Peyer's patch (tissue), 4 donors: ENCODE data around the gene DCST1.

Experiments used
- POLR2A ChIP-seq, 2 donors: fragments of 450-650 bp; IDR thresholded peaks; one replicate each; pipeline ENCODE4 v1.5.1; 2017; ENCODE audit warnings: antibody characterized with exemption in 2 of 2, mild to moderate bottlenecking in 2 of 2, moderate library complexity in 2 of 2
- TF ChIP-seq, protein P1 (sequence below), 6 experiments: fragments of 450-650 bp in 4 of 6; fragments of 200-600 bp in 2 of 6; sonication (generic) in 1 of 6; IDR thresholded peaks; one replicate each; pipeline ENCODE4 v1.5.1; 2017 to 2019; ENCODE audit warnings: antibody characterized with exemption in 6 of 6, mild to moderate bottlenecking in 3 of 6, moderate library complexity in 1 of 6

DNA sequence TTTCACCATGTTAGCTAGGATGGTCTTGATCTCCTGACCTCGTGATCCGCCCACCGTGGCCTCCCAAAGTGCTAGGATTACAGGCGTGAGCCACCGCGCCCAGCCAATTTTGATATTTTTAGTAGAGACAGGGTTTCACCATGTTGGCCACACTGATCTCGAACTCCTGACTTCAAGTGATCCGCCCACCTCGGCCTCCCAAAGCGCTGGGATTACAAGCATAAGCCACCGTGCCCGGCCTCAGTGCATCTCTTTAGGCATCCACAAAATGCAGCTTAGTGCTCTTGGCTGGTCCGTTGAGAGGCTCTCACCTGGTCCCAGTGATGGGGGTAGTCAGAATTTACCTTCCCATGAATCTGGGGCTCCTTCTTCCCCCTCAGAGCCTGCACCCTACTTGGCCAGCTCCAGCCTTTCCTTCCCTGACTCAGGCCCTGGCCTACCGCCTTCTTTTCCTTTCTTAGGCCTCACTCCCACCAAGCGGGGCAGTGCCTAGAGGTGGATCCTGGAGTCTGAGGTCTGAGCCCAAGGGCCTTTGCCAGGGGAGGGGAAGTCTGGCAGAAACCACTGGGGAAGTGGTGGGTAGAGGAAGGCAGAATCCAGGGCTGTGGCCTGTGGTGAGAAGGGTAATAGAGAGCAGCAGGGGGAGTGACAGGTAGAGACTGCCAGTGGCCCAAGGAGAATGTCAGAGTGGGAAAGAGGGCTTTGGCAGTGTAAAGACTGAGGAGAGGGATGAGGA is 36.5 kb upstream of the DCST1 start:
- TF ChIP-seq, protein P1, sequence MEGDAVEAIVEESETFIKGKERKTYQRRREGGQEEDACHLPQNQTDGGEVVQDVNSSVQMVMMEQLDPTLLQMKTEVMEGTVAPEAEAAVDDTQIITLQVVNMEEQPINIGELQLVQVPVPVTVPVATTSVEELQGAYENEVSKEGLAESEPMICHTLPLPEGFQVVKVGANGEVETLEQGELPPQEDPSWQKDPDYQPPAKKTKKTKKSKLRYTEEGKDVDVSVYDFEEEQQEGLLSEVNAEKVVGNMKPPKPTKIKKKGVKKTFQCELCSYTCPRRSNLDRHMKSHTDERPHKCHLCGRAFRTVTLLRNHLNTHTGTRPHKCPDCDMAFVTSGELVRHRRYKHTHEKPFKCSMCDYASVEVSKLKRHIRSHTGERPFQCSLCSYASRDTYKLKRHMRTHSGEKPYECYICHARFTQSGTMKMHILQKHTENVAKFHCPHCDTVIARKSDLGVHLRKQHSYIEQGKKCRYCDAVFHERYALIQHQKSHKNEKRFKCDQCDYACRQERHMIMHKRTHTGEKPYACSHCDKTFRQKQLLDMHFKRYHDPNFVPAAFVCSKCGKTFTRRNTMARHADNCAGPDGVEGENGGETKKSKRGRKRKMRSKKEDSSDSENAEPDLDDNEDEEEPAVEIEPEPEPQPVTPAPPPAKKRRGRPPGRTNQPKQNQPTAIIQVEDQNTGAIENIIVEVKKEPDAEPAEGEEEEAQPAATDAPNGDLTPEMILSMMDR (IDR thresholded peaks at IDR 0.05) = no peak
- no peak for TF ChIP-seq POLR2A (IDR thresholded peaks at IDR 0.05)
